NCI-H2107 treated with DMSO at 0.1 percent for 48 hours (cell line): Measurements from ENCODE around the gene NEURL2.

ENCODE experiments used
- DNase-seq: peaks from one replicate; lab custom pipeline; 2025; ENCODE audit not compliant: unreplicated experiment; lab: John Stamatoyannopoulos, UW

NEURL2 gene

GRCh38 chr20:45920462-45921336 lies 29.7 kb upstream of the NEURL2 start:
- DNase-seq, result no peak

DNA sequence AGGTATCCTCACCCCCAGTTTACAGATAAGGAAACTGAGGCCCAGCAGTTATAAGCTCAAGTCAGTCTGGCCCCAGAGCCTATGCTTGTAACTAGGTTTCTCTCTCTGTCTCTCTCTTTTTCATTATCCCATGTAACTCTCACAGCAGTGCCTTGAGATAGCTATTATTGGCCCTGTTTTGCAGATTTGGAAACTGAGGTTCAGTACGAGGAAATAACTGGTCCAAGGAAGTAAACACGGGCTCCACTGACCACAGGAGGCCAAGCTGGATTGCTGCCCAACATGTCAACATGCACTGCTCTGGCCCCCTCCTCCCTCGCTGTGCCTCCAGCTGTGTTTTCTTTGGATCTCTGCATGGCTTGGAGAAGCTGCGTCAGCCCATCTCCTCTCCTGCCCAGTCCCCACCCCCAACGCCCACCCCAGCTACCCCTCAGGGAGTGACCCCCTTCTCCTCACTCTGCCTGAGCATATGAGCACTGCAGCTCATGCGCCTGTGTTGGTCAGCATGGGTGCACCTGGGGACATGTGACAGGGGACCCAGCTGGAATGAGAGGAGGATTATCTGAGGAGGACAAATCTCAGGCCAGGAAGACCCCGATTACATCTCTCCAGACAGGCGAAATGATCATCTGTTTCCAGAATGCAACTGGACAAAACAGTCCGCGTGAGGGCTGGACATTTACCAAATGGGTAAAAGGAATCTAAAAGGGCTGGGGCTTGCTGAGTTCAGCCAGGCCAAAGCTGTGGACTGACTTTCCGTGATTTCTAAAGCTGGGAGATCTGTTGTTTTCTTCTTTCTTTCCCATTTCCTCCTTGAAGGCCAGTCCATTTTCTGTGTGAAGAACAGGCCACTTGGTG lies 28.8 kb upstream of the NEURL2 start:
- no peak for DNase-seq

GRCh38 chr20:45918779-45919537 lies 27.9 kb upstream of the NEURL2 start:
- DNase-seq, result no peak

DNA sequence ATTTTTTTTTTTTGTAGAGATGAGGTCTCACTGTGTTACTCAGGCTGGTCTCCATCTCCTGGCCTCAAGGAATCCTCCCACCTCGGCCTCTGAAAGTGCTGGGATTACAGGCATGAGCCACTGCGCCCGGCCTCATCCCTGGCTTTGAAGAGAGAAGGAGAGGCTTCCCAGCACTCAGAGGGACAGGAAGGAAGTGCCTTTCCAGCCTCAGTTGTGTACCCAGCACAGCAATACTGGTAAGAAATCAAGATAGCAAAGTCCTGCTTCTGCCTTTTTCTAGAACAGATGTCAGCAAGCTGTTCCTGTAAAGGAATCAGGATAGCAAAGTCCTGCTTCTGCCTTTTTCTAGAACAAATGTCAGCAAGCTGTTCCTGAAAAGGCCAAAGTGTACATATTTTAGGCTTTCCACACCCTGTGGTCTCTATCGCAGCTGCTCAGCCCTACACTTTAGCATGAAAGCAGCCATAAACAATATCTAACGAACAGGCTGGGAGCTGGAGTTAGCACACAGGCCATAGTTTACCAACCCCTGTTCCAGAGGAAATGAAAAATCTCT lies 27.3 kb upstream of the NEURL2 start:
- DNase-seq, result no peak

DNA sequence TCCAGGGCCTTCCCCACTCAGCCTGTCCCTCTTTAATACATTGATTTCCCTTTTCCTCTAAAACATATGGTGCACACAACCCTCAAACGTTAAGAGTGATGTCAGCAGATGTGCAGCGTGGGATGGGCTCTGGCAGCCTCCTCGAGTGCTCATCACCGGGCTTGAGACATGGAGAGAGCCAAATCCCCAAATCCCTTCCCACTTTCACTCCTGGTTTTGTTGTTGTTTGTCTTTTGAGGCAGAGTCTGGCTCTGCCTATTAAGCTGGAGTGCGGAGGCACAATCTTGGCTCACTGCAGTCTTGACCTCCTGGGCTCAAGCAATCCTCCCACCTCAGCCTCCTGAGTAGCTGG lies 26.8 kb upstream of the NEURL2 start:
- no peak for DNase-seq

DNA sequence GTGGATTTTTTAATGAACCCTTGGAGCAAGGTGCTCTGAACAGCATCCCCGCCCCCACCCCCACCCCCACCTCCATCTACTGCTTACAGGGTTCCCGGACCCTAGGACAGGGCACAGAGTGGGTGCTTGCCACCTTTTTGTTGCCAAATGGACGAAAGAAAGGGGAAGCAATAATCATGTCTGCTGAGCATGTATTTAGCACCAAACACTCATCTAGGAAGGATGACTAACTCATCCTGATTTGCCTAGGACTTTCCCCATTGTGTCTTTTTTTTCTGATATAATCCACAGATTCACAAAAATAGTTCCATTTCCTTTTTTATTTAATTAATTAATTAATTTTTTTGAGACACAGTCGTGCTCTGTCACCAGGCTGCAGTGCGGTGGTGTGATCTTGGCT lies 22.1 kb upstream of the NEURL2 start:
- no peak for DNase-seq

GRCh38 chr20:45912344-45912682 lies 21.3 kb upstream of the NEURL2 start:
- DNase-seq, result no peak

DNA sequence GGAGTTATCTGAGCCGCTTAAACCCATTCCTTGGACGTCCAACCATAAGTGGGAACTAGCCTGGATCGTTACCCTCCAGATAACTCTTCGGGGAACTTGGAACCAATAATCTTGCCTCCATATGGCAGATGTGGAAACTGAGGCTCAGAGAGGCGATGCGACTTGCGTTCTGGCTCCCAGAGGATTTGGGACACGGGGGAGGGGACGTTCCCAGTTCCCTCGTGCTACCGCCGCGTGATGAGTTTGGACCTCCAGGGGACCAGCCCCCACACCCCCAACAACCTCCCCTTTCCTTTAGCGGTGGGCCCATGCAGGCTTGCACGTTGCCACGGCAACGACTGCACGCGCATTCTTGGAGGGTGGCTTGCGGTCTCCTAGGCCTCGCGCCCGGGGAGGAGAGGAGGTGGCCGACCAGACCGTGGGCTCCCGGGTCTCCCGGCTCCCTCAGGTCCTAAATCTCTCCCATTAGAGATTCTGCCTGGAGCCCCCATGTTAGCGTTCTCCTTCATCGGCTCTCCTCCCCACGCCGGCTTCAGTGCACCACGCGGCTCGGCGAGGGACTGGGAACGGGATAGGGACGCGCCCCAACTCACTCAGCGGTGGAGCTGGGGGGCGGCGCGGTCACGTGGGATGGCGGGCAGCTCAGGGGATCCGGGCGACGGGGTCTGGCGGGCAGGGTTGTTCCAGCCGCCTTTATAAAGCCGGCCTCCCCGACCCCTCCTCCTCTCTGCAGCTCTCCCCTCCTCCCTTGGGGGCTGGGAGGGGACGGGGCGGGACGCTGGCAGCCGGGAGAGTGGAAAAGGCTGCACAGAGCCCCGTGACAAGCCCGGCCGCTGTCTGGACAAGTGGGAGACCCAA lies 20.7 kb upstream of the NEURL2 start, which contains the start of gene PLTP:
PLTP (minus strand) TSS at position 670 of the 858 bp plus-strand sequence. CDS start 703 bp downstream, outside the sequence.
- no peak for DNase-seq

DNA sequence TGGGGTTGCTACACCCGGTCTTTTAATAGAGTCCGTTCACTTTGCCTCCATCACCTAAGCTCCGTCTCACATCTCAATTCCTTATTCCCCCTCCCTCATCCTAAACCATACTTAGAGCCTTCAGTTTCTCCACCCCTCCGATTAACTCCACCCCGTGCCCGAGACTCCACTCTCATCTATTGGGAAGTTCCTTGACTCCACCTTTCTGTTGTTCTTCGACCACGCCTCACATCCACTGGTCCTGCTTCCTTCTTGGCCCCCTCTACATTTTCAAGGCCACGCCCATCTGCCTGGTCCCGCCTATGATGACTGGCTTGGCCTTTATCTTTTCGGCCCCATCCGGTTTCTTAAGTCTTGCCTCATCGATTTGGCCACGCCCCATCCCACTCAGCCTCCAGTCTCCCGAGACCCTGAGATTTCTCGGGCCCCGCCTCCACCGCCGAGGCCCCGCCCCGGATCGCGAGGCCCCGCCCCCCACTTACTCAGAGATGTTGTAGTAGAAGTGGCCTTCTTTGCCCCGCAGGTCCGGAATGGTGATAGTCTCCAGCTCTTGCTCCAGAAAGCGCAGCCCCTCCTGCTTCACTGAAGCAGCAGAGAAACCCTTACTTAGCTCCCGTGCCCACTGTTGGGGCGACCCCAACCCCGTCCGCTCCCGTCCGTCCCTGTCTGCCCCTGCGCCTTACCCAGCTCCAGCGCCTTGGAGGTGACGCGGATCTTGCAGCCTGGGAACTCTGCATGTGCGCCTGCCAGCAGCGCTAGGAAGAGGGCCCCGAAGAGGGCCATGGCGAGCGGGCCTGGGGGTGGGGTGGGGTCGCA lies 19.9 kb upstream of the NEURL2 start:
- no peak for DNase-seq

GRCh38 chr20:45909817-45910669 lies 19.0 kb upstream of the NEURL2 start:
- DNase-seq, result no peak

DNA sequence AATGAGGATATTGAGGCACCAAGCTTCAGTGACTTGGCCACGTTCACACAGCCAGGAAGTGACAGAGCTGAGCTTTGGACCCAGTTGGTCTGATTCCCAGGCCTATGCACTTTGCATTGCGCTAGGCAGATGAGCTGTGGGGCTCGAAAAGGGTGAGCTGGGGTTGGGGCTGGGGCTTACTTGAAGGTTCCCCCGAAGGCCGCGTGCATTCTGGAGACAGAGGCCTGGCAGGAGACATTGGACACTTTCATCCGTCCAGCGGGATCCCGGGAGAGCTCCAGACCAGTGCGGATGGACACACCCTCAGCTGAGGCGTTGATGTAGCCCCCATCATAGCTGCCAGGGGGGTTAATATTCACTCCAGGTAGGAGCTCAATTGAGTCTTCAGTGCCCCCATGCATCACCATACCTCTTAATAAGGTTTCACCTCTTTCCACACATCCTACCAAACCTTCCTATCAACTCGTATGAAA lies 18.4 kb upstream of the NEURL2 start:
- DNase-seq, result no peak

GRCh38 chr20:45908084-45908483 lies 17.1 kb upstream of the NEURL2 start:
- no peak for DNase-seq

- no peak for DNase-seq
Observed at GRCh38 chr20:45907219-45907948, 16.4 kb upstream of the NEURL2 start.

- DNase-seq, result no peak
Observed at GRCh38 chr20:45905505-45906079, 14.6 kb upstream of the NEURL2 start.

DNA sequence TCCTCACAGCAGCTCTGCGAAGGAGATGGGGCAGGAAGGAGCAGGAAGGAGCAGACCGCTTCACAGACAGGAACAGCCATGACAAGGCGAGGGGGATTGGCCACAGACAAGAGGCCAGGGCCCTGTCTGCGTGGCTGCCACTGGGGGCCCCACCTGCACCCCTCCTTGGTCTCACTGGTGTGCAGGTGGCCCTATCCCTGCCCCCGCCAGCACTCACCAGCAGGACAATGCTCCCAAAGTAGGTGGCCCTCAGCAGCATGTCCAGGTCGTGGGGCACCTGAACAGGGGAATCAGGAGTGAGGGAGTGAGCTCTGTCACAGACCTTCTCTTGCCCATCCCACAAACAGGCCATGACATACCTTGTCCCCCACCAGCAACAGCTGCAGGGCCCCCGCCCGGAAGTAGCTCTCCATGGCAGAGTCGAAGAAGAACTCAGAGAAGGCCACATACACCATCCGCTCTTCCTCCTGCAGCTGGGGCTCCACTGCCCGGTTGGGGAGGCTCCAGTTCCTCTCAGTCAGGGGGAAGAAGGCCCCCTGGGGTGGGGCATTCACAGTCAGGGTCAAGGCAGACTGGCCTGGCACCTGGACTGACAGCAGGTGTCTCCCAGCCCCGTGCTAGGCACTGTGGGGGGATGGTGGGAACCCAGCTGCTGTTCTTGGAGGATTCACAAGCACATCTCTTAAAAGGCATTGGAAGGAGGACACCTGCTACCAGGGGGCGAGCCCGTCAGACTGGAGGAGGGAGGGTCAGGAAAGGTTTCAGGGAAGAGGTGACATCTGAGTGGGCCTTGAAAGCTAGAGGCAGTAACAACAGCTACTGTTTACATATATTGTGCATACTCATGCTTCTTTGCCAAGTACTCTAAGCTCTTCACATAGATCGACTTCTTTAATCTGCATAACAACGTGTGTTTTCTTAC lies 13.8 kb upstream of the NEURL2 start:
- DNase-seq, result no peak

DNA sequence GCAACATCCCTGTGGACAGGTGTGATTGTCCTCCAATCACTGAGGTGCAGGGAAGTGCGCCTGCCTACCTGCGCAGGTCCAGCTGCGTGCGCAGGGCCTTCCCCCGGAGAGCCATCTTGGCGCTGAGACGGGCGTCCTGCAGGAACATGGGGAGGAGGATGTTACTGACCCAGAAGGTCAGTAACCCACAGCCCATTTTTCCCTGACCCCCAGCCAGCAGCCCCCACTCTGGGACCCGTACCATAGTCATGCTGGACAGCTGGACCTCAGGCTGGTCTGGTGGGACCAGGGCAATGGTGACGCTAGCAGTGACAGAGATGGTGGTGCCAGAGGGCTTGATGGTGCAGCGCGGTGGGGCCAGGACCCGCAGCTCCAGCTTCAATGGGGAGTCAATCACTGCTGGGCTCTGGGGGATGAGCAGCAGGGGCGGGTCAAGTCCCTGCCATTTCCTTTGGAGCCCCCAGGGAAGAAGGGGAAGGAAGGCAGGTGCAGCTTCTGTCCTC lies 11.2 kb upstream of the NEURL2 start:
- no peak for DNase-seq
